GM10847 (cell line): ENCODE results near the gene TUBB3.

ENCODE experiments used
- POLR2A ChIP-seq: IDR thresholded peaks from 2 replicates; pipeline ENCODE4 v1.6.1; 2011; ENCODE audit not compliant: insufficient read length; ENCODE audit errors: extremely low read depth

TUBB3 gene

DNA sequence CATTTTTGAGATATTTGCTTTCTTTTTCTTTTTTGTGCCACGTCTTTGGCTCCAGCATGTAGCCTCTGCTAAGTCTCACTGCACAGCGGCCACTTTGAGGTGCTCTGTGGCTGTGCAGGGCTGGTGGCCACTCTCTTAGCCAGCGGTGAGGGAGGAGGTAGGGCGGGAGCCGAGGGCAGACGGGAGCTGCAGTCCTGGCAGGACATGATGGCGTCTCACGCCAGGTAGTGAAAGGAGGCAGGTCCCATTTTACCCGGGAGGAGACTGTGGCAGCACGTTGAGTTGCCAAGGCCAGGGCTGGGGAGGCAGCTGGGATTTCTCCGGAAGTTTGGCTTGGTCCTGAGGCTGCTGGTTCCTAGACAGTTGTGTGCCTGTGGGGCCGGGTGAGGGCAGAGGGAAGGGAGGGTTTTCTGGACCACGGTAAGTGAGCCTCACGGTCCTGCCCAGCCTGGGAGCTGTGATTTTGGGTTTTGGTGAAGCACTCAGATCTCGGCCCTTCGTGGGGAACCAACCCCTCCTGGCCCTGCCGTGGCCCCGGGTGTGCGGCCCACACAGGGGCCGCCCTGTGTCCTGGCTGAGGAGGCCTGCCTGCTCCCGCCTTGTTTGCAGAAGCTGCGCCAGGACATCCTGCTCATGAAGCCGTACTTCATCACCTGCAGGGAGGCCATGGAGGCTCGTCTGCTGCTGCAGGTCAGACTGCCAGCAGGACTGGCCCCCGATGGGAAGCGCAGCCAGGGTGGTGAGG lies 39.8 kb downstream of the TUBB3 start:
- TF ChIP-seq POLR2A = no peak

DNA sequence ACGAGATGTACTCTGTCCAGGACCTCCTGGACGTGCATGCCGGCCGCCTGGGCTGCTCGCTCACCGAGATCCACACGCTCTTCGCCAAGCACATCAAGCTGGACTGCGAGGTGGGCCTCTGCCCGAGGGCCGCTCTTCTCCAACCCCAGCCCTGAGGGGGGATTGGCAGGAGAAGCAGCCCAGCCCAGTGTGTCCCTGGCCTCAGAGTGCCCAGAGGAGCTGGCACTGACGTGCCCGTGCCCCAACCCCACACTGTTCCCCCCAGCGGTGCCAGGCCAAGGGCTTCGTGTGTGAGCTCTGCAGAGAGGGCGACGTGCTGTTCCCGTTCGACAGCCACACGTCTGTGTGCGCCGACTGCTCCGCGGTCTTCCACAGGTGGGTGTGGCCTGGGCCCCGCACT lies 41.1 kb downstream of the TUBB3 start:
- TF ChIP-seq POLR2A = no peak

DNA sequence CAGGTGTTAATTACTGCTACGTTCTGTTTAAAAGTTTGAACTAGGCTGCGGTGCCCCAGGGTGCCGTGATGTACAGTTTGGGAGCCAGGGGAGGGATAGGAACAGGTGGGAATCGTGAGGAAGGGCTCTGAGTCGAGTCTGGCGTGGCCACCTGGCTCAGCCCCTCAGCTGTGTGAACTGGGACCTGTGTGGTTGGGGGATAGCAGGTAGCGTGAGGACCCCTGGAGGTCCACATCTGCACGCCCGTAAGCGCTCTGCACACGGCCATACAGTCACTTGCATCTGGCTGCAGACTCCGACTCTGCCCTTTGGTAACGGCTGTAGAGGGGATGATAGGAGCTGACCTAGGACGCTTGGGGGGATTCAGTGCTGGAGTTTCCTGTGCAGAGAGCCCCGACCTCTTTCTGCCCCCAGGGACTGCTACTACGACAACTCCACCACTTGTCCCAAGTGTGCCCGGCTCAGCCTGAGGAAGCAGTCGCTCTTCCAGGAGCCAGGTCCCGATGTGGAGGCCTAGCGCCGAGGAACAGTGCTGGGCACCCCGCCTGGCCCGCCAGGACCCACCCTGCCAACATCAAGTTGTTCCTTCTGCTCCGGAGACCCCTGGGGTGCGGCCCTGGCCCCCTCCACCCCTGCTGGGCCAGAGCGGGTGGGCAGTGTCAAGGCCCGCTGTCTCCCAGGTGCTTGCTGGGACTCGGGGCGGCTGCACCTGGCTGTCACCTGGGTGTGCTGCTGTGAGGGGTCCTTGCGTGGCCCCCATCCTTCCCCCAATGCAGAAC lies 42.5 kb downstream of the TUBB3 start:
- TF ChIP-seq POLR2A = no peak

DNA sequence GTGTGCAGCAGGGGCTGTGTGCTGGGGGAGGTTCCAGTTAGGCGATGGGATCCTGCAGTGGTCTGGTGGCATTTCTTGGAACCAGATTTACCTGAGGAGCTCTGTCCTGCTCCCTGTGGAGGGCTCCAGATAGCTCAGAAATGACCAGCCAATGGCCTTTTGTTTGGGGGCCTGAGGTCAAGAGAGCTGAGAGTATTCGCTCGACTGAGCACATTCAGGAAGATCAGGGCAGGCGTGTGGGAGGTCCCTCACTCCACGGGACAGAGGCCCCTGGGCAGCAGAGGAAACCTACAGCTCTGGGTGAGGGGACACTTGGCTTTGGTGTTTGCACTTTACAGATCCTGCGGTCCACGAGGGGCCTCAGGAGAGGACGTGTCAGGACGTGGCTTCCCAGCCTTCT lies 43.6 kb downstream of the TUBB3 start:
- TF ChIP-seq POLR2A = no peak

- no peak for TF ChIP-seq POLR2A
These were observed 46.7 kb downstream of the TUBB3 start for GRCh38 chr16:89969741-89970410.

DNA sequence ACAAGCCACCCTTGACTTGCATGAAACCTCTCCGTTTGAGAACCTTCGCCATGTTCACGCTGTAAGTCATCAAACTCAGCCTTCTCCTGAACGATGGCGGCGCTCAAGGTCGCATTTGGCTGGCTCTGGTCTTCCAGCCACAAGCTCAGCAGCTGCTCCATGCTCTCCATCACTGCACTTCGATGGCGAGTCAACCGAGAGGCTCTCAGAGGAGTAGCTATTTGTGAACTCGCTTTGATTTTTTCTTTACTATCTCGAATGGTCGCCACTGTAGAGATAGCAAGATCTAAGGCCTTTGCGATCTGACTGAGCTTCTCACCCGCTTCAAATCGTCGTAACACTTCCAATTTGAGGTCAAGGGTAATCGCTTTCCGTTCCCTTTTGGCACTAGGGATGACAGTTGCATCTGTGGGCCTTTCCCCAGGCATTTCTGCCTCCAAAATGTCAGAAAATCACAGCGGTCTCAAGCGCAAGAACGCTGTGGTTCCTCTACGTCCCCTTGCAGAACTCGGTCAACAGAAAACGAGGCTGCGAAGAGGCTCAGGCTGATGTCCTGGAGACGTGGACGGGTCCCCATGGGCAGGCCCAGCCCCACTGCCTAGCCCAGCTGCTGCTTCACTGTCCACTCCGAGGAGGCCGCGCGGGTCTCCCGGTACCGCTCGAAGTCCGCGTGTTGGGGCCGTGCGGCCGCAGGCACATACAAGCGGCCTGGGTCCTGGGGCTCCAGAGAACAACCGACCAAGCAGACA lies 48.5 kb downstream of the TUBB3 start:
- no peak for TF ChIP-seq POLR2A

DNA sequence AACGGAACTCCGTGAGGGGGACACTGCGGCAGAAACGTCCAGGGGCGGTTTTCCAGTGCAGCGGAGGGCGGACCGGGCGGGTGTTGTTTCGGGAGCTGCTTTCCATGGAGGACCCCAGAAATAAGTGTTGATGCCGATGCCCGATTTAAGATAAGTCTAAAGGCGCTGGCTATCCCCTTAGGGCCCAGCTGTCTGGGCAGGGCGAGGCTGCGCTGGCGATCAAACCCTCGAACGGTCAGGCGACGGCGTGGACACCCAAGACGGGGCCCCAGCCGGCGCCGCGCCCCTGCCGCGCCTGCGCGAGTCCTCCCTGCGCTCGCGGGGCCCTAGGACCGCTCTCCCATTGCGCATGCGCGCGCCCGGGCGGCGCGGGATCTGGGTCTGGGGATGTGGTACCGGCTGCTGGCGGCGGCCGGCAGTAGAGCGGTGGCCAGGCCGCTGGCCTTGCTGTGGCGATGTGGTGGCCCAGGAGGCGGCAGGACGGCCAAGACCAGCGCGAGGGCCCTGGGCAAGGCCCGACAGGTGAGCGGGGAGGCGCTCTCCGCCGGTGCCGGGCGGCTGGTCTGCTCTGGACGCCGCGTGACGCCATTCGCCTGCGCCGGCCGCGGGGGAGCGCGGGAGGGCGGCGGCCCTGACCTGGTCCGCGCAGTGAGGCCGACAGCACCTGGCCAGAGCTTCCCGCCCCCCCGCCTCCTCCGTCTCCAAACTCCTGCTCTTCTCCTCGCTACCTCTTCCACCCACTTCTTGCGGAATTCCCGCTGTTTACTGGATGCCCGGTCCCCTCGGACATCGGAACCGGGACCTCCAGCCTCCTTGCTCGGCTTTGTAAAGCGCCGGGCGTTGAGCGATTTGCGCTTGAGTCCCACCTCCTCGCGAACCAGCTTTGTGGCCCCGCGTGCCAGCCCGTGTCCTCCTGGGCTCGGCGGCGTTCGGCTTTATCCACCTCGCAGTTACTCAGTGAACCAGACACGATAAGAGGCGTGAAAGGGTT lies 49.4 kb downstream of the TUBB3 start:
- peak; percentile 97 for TF ChIP-seq POLR2A

GRCh38 chr16:89973235-89973634 lies 50.1 kb downstream of the TUBB3 start:
- TF ChIP-seq POLR2A = no peak

DNA sequence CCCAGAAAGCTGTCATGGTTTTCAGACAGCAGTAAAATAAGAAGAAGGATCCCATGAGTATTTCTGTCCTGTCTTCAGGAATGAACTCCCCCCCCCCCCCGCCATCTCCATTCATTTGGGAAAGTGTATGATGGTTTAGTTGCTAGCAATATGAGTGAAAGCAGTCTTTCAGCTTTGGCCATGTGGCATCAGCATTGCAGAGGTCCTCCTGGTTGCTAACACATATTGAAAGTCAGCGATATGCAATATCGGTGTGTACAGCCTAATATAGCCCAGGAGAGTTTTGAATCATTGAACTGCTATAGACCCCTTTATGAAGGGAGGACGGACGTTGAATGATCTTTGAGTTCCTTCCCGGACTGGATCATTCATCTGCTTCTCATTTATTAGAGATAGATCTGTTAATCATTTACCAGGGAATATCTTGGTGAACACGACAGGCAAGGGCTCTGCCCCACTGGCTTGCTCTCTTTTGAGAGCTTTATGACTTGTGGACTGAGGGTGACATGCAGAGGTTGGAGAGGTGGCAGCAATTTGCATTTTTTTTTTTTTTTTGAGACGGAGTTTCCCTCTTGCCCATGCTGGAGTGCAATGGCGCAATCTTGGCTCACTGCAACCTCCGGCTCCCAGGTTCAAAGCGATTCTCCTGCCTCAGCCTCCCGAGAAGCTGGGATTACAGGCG lies 50.7 kb downstream of the TUBB3 start:
- no peak for TF ChIP-seq POLR2A

GRCh38 chr16:89974870-89975269 lies 51.7 kb downstream of the TUBB3 start:
- TF ChIP-seq POLR2A = no peak

GRCh38 chr16:89981414-89981813 lies 58.3 kb downstream of the TUBB3 start:
- TF ChIP-seq POLR2A = no peak

GRCh38 chr16:89982318-89982717 lies 59.2 kb downstream of the TUBB3 start:
- TF ChIP-seq POLR2A = no peak

- TF ChIP-seq POLR2A = no peak
These were observed 60.4 kb downstream of the TUBB3 start for GRCh38 chr16:89983536-89983935.

DNA sequence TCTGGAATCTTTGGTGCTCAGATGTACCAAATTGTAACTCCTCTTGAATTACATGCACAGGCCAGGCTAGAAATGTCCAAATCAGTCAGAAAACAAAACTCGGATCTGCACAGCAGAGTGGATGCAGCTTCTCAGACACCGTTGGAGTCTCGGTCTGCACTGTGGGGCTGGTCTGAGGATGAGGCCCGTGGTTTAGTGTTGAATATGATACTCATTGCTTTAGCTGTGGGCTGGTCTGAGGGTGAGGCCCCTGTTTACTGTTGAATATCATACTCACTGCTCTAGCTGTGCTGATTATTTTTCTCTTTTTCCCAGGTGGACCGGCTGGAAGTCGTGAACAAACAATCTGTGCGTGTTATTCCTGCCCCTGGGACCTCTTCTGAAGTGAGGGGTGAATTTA lies 61.1 kb downstream of the TUBB3 start:
- TF ChIP-seq POLR2A = no peak
